Cardiac muscle cell (in vitro differentiated cells and primary cell): ENCODE results near the gene APCDD1L. TPM values are rescaled to one million over a fixed set of nuclear protein-coding genes. Genes with fewer than 3 reads are reported as not detected.

Source experiments
- DNase-seq, 2 donors: peaks; one replicate each; pipeline versions ENCODE4 v3.0.0 to v3.0.0-alpha.2; 2010 to 2017; ENCODE audit warnings: low read depth in 1 of 2, low spot score in 1 of 2
- H3K27ac ChIP-seq: fragments of 200-600 bp; sonication (generic); 2 replicates; pipeline ENCODE4 v1.5.1; 2016
- H3K27me3 ChIP-seq: fragments of 200-600 bp; sonication (generic); 2 replicates; pipeline ENCODE4 v1.6.0; 2016; ENCODE audit warnings: control low read depth
- H3K36me3 ChIP-seq: fragments of 200-600 bp; sonication (generic); 2 replicates; pipeline ENCODE4 v1.5.1; 2016; ENCODE audit warnings: control low read depth
- H3K4me1 ChIP-seq: fragments of 200-600 bp; sonication (generic); 2 replicates; pipeline ENCODE4 v1.8.1; 2017; ENCODE audit warnings: low read depth, mild to moderate bottlenecking, mixed run types
- H3K4me3 ChIP-seq: fragments of 200-600 bp; sonication (generic); 2 replicates; pipeline ENCODE4 v1.5.1; 2016; ENCODE audit warnings: mild to moderate bottlenecking
- H3K9me3 ChIP-seq: fragments of 200-600 bp; sonication (generic); 2 replicates; pipeline ENCODE4 v1.5.1; 2017; ENCODE audit warnings: low read depth, mild to moderate bottlenecking, control low read depth
- polyA plus RNA-seq: library from polyadenylated mRNA; unstranded; fragments of >200 nt; fragmentation: Nextera tagmentation; extraction: Ambion mirVana; gene quantifications from 2 replicates; pipeline ENCODE4 v1.2.1, GENCODE V29; 2016
- total RNA-seq: library from RNA; depleted of rRNA; stranded (reverse); fragments of >200 nt; gene quantifications from 2 replicates; pipeline ENCODE4 v1.2.3, GENCODE V29; 2016
- TF ChIP-seq, protein P1 (sequence below): IDR thresholded peaks from 2 replicates; pipeline ENCODE4 v1.5.1; 2012; ENCODE audit warnings: low read depth, mild to moderate bottlenecking, low read length

Gene APCDD1L
- total and polyA plus RNA-seq, 2 experiments from 2014 or later = 0.21 to 1.1 TPM

DNA sequence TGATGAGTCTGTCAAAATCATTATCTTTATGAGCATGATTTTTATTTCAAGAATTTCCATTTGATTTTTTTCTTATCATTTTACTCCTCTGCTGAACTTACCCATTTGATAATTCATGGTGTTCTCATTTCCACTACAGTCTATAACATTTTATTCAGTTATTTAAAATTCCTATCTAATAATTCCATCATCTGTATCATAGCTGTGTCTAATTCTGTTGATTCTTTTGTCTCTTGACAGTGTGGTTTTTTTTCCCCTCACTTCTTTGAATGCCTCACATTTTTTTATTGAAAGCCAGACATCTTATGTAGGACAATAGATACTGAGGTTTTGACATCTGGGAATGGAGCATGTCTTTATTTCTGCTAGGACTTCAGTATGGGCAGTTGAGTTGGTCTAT lies 16.5 kb upstream of the APCDD1L start:
- Histone ChIP-seq H3K9me3 (no peaks in the 10 kb centered on the region), H3K4me1 (no peaks in the 10 kb centered on the region), H3K36me3 (no peaks in the 10 kb centered on the region), H3K4me3 (no peak overlapping the region), H3K27ac (no peak overlapping the region), H3K27me3 (no peaks in the 10 kb centered on the region)
- TF ChIP-seq, protein P1, sequence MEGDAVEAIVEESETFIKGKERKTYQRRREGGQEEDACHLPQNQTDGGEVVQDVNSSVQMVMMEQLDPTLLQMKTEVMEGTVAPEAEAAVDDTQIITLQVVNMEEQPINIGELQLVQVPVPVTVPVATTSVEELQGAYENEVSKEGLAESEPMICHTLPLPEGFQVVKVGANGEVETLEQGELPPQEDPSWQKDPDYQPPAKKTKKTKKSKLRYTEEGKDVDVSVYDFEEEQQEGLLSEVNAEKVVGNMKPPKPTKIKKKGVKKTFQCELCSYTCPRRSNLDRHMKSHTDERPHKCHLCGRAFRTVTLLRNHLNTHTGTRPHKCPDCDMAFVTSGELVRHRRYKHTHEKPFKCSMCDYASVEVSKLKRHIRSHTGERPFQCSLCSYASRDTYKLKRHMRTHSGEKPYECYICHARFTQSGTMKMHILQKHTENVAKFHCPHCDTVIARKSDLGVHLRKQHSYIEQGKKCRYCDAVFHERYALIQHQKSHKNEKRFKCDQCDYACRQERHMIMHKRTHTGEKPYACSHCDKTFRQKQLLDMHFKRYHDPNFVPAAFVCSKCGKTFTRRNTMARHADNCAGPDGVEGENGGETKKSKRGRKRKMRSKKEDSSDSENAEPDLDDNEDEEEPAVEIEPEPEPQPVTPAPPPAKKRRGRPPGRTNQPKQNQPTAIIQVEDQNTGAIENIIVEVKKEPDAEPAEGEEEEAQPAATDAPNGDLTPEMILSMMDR = no peak
- no peak for DNase-seq

DNA sequence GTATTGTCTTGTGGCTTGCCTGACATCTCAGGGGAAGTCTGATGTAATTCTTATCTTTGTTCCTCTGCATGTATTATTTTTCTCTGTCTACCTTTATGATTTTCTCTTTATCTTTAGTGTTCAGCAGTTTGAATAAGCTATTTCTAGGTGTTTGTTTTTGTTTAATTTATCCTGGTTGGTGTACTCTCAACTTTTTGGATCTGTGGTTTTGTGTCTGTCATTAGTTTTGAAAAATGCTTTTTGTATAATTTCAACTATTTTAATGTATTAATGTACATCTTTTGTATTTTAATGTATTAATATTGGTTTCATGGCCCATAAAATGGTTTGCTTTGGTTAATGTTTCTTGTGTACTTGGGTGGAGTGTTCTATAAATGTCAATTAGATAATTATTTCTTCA lies 15.9 kb upstream of the APCDD1L start:
- no peak overlapping the region for H3K4me3 ChIP-seq
- no peak overlapping the region for H3K27ac ChIP-seq
- TF ChIP-seq, protein P1 = no peak
- H3K27me3 ChIP-seq = no peaks in the 10 kb centered on the region
- H3K4me1 ChIP-seq = no peaks in the 10 kb centered on the region
- H3K36me3 ChIP-seq = no peaks in the 10 kb centered on the region
- DNase-seq = no peak
- no peaks in the 10 kb centered on the region for H3K9me3 ChIP-seq

DNA sequence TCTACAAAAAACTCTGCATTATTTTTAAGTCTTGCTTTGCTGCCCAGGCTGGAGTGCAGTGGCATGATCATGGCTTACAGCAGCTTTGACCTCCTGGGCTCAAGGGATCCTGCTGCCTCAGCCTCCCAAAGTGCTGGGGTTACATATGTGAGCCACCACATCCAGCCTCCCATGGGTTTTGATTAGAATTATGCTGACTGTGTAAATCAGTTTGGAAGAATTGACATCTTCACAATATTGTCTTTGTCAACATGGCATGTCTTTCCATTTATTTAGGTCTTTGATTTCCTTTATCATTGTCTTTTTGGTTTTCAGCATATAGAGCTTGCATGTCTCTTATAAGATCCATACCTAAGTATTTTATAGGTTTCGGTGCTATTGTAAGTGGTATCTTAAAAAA lies 13.2 kb upstream of the APCDD1L start:
- TF ChIP-seq, protein P1 = no peak
- no peak overlapping the region for H3K27ac ChIP-seq
- DNase-seq = no peak
- no peaks in the 10 kb centered on the region for H3K36me3 ChIP-seq
- no peak overlapping the region for H3K4me3 ChIP-seq
- no peaks in the 10 kb centered on the region for H3K4me1 ChIP-seq
- no peaks in the 10 kb centered on the region for H3K27me3 ChIP-seq
- no peaks in the 10 kb centered on the region for H3K9me3 ChIP-seq

DNA sequence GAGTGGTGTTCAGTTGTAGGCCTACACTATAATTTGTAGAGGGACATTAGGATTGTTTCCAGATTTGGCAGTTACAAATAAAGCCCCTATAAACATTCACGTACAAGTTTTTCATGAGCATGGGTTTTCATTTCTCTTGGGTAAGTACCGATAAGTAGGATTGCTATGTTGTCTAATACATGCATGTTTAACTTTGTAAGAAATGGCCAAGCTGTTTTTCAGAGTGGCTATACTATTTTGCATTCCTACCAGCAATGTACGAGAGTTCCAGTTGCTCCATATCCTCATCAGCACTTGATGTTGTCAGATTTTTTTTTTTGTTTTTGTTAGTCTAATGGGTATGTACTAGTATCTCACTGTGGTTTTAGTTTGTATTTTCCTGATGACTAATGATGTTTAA lies 11.2 kb upstream of the APCDD1L start:
- H3K36me3 ChIP-seq = no peaks in the 10 kb centered on the region
- no peak overlapping the region for H3K4me3 ChIP-seq
- no peaks in the 10 kb centered on the region for H3K27me3 ChIP-seq
- no peak for DNase-seq
- H3K27ac ChIP-seq = no peak overlapping the region
- H3K4me1 ChIP-seq = no peaks in the 10 kb centered on the region
- TF ChIP-seq, protein P1 = no peak
- no peaks in the 10 kb centered on the region for H3K9me3 ChIP-seq

DNA sequence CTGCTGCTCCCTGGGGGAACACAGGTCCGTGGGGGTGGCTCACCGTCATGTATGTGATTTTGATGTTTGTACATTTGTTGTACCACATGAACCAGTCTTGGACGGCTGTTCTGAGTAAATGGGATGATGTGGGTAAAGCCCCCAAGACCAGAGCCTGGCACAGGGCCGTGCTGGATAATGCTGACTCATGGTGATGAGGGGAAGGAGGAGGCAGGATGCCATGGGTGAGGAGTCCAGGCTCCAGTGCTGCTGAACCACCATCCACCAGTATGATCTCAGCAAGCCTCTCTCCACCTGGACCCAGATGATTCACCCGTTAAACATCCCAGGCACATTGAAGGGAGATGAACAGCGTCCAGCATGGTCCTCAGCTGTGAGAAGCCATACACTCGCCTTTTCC lies 9.6 kb upstream of the APCDD1L start:
- Histone ChIP-seq H3K27ac (no peak overlapping the region), H3K4me1 (no peaks in the 10 kb centered on the region), H3K36me3 (no peaks in the 10 kb centered on the region), H3K4me3 (no peak overlapping the region), H3K9me3 (no peaks in the 10 kb centered on the region), H3K27me3 (no peaks in the 10 kb centered on the region)
- DNase-seq = peak in 1 of 2 donors; percentile 60
- TF ChIP-seq, protein P1 = no peak

DNA sequence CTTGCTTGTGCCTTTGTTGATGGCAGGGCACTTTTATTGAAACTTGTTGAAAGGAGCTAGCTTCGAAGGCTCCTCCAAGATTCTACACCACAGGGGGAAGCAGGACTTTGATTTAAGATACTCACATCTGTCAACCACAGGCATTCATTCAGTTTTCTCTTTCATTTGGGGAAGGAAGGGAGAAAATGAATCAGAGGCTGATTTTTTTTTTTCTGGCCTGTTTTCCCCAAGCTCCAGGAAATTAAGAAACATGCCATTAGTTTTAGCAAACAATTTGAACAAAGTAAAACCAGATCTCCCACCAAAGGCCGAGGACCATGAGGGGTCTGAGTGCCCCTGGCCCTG lies 8.7 kb upstream of the APCDD1L start:
- no peaks in the 10 kb centered on the region for H3K27me3 ChIP-seq
- no peaks in the 10 kb centered on the region for H3K4me1 ChIP-seq
- H3K4me3 ChIP-seq = no peak overlapping the region
- H3K9me3 ChIP-seq = no peaks in the 10 kb centered on the region
- no peaks in the 10 kb centered on the region for H3K36me3 ChIP-seq
- DNase-seq = peak in 1 of 2 donors; percentile 57
- no peak overlapping the region for H3K27ac ChIP-seq
- TF ChIP-seq, protein P1 = no peak
